Stimulated activated CD8-positive, alpha-beta memory T cell treated with anti-CD3 and anti-CD28 coated beads, Interleukin-2, amount 100 ng/mL, for 1 hour (primary cell): ENCODE measurements around the gene ADIRF.
"Not testable (repeated sequence)": the region's sequence is repeated elsewhere in the genome, so short reads cannot be mapped to it uniquely, and the experiment has no call there.

ENCODE experiments used
- DNase-seq, 2 donors: peaks; one replicate each; pipeline ENCODE4 v3.0.0-alpha.2; 2020; ENCODE audit warnings: low read depth in 2 of 2

ADIRF gene

GRCh38 chr10:86968271-86968993 is at the start of gene ADIRF:
TSS of gene ADIRF (plus strand) at chr10:86968482. CDS start at chr10:86968545, 63 bp downstream.
- DNase-seq = no peak

GRCh38 chr10:86922553-86922961 is 45.7 kb upstream of the ADIRF start:
- DNase-seq = no peak

GRCh38 chr10:86929468-86930380 is 38.6 kb upstream of the ADIRF start:
- DNase-seq = no peak

DNA sequence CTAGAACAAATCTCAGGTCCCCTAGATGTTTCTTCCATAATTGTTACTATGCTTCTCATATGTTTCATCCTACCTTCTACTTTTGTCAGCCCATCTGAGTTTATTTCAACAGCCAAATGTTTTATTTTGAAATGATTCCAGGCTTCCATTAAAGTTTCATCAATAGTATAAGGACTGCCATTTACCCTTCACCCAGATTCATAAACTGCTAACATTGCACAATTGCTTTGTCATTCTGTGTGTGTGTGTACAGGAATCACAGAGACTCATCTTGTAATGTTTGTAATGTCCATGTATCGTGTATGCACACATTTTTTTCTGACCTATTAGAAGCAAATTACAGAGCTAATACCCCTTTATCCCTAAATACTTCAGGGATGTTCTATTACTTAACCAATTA is 36.4 kb upstream of the ADIRF start:
- no peak for DNase-seq

DNA sequence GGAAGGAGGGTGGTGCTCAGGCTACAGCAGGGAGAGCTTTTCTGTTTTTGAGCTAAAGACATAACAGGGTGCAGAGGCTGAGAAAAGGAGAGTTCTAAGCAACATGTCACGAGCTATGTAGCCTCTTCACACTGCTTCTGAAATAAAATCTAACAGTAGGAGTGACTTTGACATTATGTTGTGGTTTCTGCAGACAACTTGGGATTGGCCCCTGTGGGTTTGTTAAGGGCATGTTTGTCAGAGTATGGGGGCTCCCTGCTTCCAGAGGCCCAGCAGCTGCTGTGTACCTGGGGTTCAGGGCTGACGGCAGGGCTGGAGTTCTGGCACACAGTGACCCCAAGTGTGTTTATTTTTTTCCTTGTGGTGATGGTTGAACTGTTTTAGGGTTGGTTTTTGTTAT is 35.6 kb upstream of the ADIRF start:
- no peak for DNase-seq

DNA sequence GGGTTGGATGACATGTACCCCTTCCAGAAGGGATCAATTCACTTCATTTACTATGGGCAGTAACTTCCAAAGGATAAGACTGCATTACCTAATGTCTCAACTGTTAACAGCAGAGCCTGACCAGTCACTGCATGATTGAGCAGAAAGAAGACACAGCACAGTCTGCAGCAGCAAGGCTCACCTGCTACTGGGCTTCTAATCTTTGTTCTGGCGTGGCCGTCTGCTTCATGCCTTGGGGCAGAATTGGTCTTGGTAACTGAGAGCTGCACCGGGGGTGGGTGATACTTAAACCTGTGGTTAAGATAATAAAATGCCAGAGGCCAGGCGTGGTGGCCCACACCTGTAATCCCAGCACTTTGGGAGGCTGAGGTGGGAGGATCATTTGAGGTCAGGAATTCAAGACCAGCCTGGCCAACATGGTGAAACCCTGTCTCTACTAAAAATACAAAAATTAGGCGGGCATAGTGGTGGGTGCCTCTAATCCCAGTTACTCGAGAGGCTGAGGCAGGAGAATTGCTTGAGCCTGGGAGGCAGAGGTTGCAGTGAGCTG is 34.0 kb upstream of the ADIRF start:
- not testable (repeated sequence) for DNase-seq

GRCh38 chr10:86936661-86937501 is 31.4 kb upstream of the ADIRF start:
- DNase-seq = no peak

DNA sequence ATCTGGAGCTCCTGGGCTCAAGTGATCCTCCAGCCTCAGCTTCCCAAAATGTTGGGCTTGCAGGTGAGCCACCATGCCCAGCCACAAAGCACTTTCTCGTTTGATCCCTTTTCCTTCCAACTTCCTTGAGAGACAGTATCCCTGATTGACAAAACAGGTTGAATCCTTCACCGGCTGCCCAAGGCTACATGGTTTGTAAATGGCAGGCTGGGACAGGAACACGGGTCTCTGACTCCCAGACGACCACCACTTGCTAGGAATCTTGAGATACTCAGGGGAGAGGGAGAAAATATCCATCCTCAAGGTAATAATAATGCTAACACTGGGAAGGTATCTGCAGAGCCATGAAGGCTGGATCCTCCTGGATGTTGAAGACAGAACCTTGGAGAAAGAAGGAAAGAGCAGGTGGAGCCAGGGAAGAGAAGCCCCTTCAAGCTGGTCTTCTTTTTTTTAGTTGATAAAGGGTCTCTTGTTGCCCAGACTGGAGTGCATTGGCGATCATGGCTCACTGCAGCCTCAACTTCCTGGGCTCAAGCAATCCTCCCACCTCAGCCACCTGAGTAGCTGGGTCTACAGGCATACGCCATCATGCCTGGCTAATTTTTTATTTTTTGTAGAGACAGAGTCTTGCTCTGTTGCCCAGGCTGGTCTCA is 30.7 kb upstream of the ADIRF start:
- DNase-seq = no peak

DNA sequence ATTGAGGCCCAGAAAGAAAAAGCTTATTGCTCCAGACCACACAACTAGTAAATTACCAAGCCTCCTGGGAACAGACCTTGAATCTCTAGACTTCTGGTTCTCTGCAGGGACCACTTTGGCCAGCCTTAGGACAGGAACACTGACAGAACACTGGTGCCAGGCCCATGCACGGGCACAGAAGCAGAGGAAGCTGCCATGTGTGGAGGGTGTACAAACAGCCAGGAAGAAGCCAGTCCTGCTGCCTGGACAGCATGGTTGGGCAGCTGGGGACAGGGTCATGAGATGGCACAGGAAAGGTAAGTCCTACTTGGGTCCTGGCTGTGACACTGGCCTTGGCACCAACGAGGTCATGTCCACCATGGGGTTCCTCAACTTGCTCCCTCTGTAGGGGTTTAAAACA is 30.0 kb upstream of the ADIRF start:
- DNase-seq = no peak

DNA sequence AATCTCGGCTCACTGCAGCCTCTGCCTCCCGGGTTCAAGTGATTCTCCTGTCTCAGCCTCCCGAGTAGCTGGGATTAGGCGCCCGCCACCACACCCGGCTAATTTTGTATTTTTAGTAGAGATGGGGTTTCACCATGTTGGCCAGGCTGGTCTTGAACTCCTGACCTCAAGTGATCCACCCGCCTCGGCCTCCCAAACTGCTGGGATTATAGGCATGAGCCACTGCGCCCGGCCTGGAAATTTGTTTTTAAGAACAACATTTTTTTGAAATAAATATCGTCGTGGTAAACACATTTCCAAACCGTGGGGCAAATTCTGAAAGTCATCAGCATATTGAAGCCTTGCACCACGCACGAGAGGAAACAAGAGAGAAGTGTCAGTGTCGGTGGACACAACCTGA is 28.2 kb upstream of the ADIRF start:
- DNase-seq = not testable (repeated sequence)

DNA sequence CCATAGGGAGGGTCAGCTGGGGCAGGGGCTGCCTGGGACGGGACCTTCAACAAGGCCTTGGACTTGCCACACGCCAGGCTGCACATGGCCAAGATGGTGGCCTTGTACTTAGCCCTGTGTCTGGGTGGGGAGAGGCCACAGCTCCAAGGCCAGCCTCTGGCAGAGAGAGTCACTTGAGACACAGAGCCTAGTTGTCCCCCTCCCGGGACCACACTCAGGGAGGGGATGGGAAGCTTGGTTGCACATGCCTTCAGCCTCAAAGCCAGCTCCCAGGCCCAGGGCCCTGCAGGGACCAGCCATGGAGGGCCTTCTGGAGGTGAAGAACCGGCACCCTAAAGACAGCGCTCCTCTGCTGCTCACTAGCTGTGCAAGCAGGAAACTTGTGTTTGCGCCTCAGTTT is 27.6 kb upstream of the ADIRF start:
- no peak for DNase-seq

DNA sequence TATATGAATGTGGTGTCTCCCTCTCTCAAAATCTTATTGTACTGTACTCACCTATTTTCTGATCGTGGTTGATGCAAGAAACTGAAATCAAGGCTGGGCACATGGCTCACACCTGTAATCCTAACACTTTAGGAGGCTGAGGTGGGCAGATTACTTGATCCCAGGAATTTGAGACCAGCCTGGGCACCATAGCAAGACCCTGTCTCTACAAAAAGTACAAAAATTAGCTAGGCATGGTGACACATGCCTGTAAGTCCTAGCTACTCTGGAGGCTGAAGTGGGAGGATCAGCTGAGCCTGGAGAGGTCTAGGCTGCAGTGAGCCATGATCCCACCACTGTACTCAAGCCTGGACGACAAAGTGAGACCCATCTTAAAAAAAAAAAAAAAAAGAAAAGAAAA is 26.9 kb upstream of the ADIRF start:
- no peak for DNase-seq

GRCh38 chr10:86941991-86942421 is 26.3 kb upstream of the ADIRF start:
- no peak for DNase-seq

- no peak for DNase-seq
Observed at GRCh38 chr10:86942441-86943315, 25.6 kb upstream of the ADIRF start.

DNA sequence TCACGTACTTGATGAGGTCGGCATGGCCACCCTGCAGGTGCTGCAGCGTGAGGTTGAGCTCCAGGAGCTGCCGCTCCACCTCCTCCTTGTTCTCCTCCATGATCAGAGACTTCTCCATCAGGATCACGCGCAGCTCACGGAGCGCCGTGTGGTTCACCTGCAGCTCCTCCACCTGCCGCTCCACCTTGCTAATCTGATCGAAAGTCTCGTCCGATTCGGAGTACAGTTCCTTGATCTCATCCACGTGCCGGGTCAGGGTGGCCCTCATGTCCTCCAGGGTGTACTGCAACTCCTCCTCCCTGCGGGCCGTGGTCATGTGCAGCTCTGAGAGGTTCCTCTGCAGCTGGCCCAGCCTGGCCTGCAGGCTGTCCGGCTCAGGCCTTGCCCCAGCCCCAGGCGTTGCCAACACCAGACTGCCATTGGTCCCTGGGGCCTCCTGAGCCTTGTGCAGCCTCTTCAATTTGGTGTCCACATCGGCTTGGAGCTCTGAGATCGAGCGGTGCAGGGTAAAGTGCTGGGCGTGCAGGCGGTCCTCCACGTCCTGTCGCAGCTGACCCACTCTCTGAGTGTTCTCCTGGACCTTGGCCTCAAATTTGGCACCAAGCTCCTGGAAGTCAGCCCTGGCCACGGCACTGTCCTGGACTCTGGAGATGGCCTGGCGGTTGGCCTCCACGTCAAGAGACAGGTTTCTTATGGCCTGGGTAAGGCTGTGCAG is 24.8 kb upstream of the ADIRF start:
- DNase-seq = no peak

- DNase-seq = no peak
Observed at GRCh38 chr10:86944031-86944419, 24.3 kb upstream of the ADIRF start.

DNA sequence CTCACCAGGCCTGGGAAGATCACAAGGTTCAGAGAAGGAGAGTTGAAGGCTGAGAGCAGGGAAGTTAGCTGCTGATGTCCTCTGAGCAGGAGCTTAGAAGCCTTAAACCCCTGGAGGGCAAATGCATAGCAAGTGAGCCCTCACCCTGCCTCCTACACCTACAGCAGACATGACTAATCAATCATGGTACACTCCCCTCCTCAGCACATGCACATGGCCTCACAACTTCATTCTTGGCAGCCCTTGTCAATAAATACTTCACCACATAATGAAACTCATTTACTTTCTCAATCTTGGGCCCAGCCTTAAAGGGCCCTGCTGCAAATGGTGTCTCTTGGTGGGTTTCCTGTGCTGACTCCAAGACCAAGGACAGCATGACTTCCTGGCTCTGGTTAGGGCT is 23.8 kb upstream of the ADIRF start:
- DNase-seq = no peak

- no peak for DNase-seq
Observed at GRCh38 chr10:86944907-86945306, 23.4 kb upstream of the ADIRF start.

GRCh38 chr10:86945361-86946212 is 22.7 kb upstream of the ADIRF start:
- no peak for DNase-seq
